Heart right ventricle (tissue), 16 donors: ENCODE data around the gene DEDD2. TPM values are rescaled to one million over a fixed set of nuclear protein-coding genes. Genes with fewer than 3 reads are reported as not detected.

Experiments used
- ATAC-seq, 8 donors: fragments of 200-7000 bp; cut with Tn5 transposase; one replicate each; pipeline ENCODE4 v1.9.1; 2020; ENCODE audit warnings: mild to moderate bottlenecking in 8 of 8, moderate library complexity in 8 of 8, moderate number of reproducible peaks in 1 of 8
- DNase-seq, 2 donors: peaks; one replicate each; pipeline ENCODE4 v3.0.0-alpha.2; 2020
- H3K27ac ChIP-seq, 10 donors: fragments of 200-600 bp; sonication (generic) in 2 of 10; one replicate each; pipeline versions ENCODE4 v1.5.0 to v1.8.0; 2020 to 2022; ENCODE audit warnings: mild to moderate bottlenecking in 3 of 10
- H3K27me3 ChIP-seq, 7 donors: fragments of 200-600 bp; one replicate each; pipeline ENCODE4 v1.8.0; 2021 to 2022; ENCODE audit warnings: mild to moderate bottlenecking in 2 of 7
- H3K36me3 ChIP-seq, 9 donors: fragments of 200-600 bp; sonication (generic) in 1 of 9; one replicate each; pipeline versions ENCODE4 v1.5.0 to v1.8.0; 2020 to 2022; ENCODE audit warnings: mild to moderate bottlenecking in 2 of 9
- H3K4me1 ChIP-seq, 9 donors: fragments of 200-600 bp; sonication (generic) in 1 of 9; one replicate each; pipeline versions ENCODE4 v1.5.0 to v1.8.0; 2020 to 2022; ENCODE audit warnings: mild to moderate bottlenecking in 4 of 9
- H3K4me3 ChIP-seq, 10 donors: fragments of 200-600 bp; sonication (generic) in 2 of 10; one replicate each; pipeline versions ENCODE4 v1.5.0 to v1.8.0; 2020 to 2022; ENCODE audit warnings: mild to moderate bottlenecking in 7 of 10, moderate library complexity in 2 of 10
- H3K9me3 ChIP-seq, 11 donors: fragments of 200-600 bp in 10 of 11; sonication (generic) in 2 of 11; one replicate each; pipeline versions ENCODE4 v1.5.0 to v1.8.0; 2013 to 2022; ENCODE audit warnings: mild to moderate bottlenecking in 2 of 11, control low read depth in 1 of 11, moderate library complexity in 1 of 11
- CTCF ChIP-seq, 9 donors: fragments of 200-600 bp; sonication (generic) in 2 of 9; IDR thresholded peaks; one replicate each; pipeline versions ENCODE4 v1.5.0 to v1.8.0; 2021 to 2022; ENCODE audit warnings: antibody characterized with exemption in 9 of 9, mild to moderate bottlenecking in 5 of 9, moderate library complexity in 1 of 9
- WGBS, 2 donors: extraction: QIAGEN DNeasy Blood & Tissue Kit; methylation state at CpG; one replicate each; pipeline ENCODE4 v1.1.7; 2013; ENCODE audit warnings: inconsistent platforms in 1 of 2; 5-methylcytosine and 5-hydroxymethylcytosine counted together
- intact Hi-C, 10 donors: fragments of 100-400 bp; cut with DNase I; formaldehyde crosslinking; loops; one replicate each; pipeline versions ENCODE4 v1.11.1 to v1.14.2; 2022
- polyA plus RNA-seq, 2 donors: library from polyadenylated mRNA; stranded (reverse); fragments of 200-250 nt; gene quantifications; one replicate each; pipeline ENCODE4 v1.2.3, GENCODE V29; 2013
- total RNA-seq, 10 donors: library from RNA; stranded (reverse); fragmentation: NEBNext Ultra II Directional in 3 of 10; extraction: Animal tissue kit (Norgen Biotek cat#: 25700) in 3 of 10; gene quantifications; one replicate each; pipeline versions ENCODE4 v1.2.1 to v1.2.4, GENCODE V29; 2021 to 2023
- donor health status: Arrhythmogenic right ventricular cardiomyopathy.
- donor health status: ischemic (EF 13 %, LVEDD 7.1; RV severe dilation, severe dysfunction).
- donor health status: healthy with polysubstance abuse.
- donor health status: DM: no; HTN: yes; CAD: no.
- donor health status: DM: no; HTN: no; CAD: no.
- donor health status: ischemic (EF 25% LVEDD 6.9; RV normal size, moderate dysfunction).
- donor health status: ischemic (EF 25% LVEDD 5.7; RV mildly dilated, moderate dysfunction).
- donor health status: healthy.
- donor health status: DM: yes; HTN: yes; CAD: no.
- donor health status: Ischemic cardiomyopathy.
- donor health status: ischemic (EF 35%, LVEDD 5.7; RV mildly dilated, moderate dysfunction).
- donor health status: nonischemic (EF 11% LVEDD 7.7; RV severe dilation, severe dysfunction).
- donor health status: DM: yes; HTN: yes; CAD: no.
- donor health status: PGD.
- donor health status: ischemic (EF 29% LVEDD 5.4; RV normal size, mild dysfunction).
- donor health status: nonischemic (EF 23%, LVEDD 6.1; RV moderate dilation, normal function).

DEDD2 gene
- total and polyA plus RNA-seq, 12 donors, result 9.8 to 20.5 (median 12.6) TPM

- WGBS, 2 donors, result 0 to 1% methylated on average over 40 to 68 of the region's 71 CpGs
- no peaks in the 10 kb centered on the region for H3K9me3 ChIP-seq
- peak overlapping the region; percentile 96 to 100 (median 98) for H3K27ac ChIP-seq
- ATAC-seq (peak; percentile 1 to 24 (median 4)), DNase-seq (peak; percentile 66 to 68)
- peaks cover 28 to 68% (median 55%) of the 10 kb centered on the region in 9 donors for H3K4me1 ChIP-seq
- no peaks in the 10 kb centered on the region for H3K27me3 ChIP-seq
- intact Hi-C loops, result loop anchor here in 4 of 10 donors (1.0 to 2.0 kb wide), 2 partner anchors 15 to 16 kb away; partner anchors contain the start of gene CIC (in 4 of the 4)
- H3K36me3 ChIP-seq, result peaks cover 0 to 20% (median 7%) of the 10 kb centered on the region in 9 donors
- peak overlapping the region; percentile 73 to 100 (median 98) for H3K4me3 ChIP-seq
- TF ChIP-seq CTCF (IDR thresholded peaks at IDR 0.05), result no peak
These were observed 36.0 kb upstream of the DEDD2 start for GRCh38 chr19:42253245-42254088.

GRCh38 chr19:42252365-42253244 is 35.1 kb upstream of the DEDD2 start:
- H3K36me3 ChIP-seq, result peaks cover 0 to 28% (median 7%) of the 10 kb centered on the region in 9 donors
- peak overlapping the region; percentile 73 to 100 (median 98) for H3K4me3 ChIP-seq
- TF ChIP-seq CTCF (IDR thresholded peaks at IDR 0.05), result no peak
- no peaks in the 10 kb centered on the region for H3K27me3 ChIP-seq
- DNase-seq, result peak; percentile 42 to 58
- H3K9me3 ChIP-seq, result no peaks in the 10 kb centered on the region
- intact Hi-C loops, result no loop called here
- H3K4me1 ChIP-seq, result peaks cover 28 to 74% (median 58%) of the 10 kb centered on the region in 9 donors
- WGBS, 2 donors, result 1 to 2% methylated on average over 27 of the region's 27 CpGs
- H3K27ac ChIP-seq, result peak overlapping the region; percentile 96 to 100 (median 98)
- ATAC-seq, result peak in 6 of 8 donors; percentile 2 to 27 (median 16)

GRCh38 chr19:42251572-42252358 is 34.3 kb upstream of the DEDD2 start:
- TF ChIP-seq CTCF (IDR thresholded peaks at IDR 0.05), result no peak
- 56 to 60% methylated on average over 4 of the region's 4 CpGs for WGBS, 2 donors
- Histone ChIP-seq H3K27ac (peak overlapping the region; percentile 96 to 100 (median 98)), H3K4me3 (peak overlapping the region in 9 of 10 donors; percentile 73 to 100 (median 97)), H3K27me3 (no peaks in the 10 kb centered on the region), H3K9me3 (no peaks in the 10 kb centered on the region), H3K36me3 (peaks cover 0 to 34% (median 7%) of the 10 kb centered on the region in 9 donors), H3K4me1 (peaks cover 30 to 78% (median 62%) of the 10 kb centered on the region in 9 donors)
- intact Hi-C loops, result no loop called here
- DNase-seq, result no peak
- no peak for ATAC-seq
